ENCODE results near the gene KIRREL1.

DNA sequence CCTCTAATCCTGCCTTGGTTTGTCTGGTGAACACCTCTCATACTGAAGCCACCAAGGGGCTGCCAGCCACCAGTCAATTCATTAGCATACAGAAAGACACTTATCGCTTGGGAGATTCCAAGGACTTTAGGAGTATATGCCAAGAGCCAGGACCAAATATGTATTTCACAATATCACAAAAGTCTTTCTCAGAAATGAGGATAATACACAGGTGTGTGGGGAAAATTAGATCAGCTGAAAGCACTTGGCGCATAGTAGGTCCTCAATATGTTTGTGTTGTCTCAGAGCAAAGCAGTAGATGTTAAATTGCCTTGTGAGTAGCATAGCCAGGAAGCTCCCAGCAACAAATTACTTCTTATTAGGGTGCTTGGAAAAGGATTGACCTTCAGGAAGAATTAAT lies 34.1 kb downstream of the KIRREL1 start:
- no peak for TF ChIP-seq CTCF (IDR thresholded peaks at IDR 0.05)
- no peak for TF ChIP-seq POLR2A (IDR thresholded peaks at IDR 0.05)
